RPMI7951 (cell line): ENCODE data around the gene TAF1L. TPM values are rescaled to one million over a fixed set of nuclear protein-coding genes. Genes with fewer than 3 reads are reported as not detected.
"Not testable (repeated sequence)": the region's sequence is repeated elsewhere in the genome, so short reads cannot be mapped to it uniquely, and the experiment has no call there.

ENCODE experiments used
- DNase-seq: peaks from one replicate; pipeline ENCODE4 v3.0.0-alpha.2; 2012; ENCODE audit warnings: low read depth
- total RNA-seq: library from RNA; depleted of rRNA; stranded (reverse); fragments of >200 nt; shearing (Covaris generic); gene quantifications from 2 replicates; pipeline ENCODE4 v1.2.3, GENCODE V29; 2014; rRNA removed

TAF1L gene
- total RNA-seq, result not detected in 2 replicates

GRCh38 chr9:32635362-32635761, at the start of gene TAF1L:
TSS of gene TAF1L (minus strand) at chr9:32635669. CDS start at chr9:32635579, 90 bp downstream.
- DNase-seq, result no peak

- no peak for DNase-seq
Measured at GRCh38 chr9:32681751-32682150, 46.3 kb upstream of the TAF1L start.

GRCh38 chr9:32677931-32678330, 42.5 kb upstream of the TAF1L start:
- DNase-seq, result no peak

- DNase-seq, result peak; percentile 2
Measured at GRCh38 chr9:32672469-32672868, 37.0 kb upstream of the TAF1L start.

GRCh38 chr9:32671333-32671732, 35.9 kb upstream of the TAF1L start:
- DNase-seq, result no peak

GRCh38 chr9:32665101-32665500, 29.6 kb upstream of the TAF1L start:
- DNase-seq, result no peak

- DNase-seq, result no peak
Measured at GRCh38 chr9:32663741-32664140, 28.3 kb upstream of the TAF1L start.

- no peak for DNase-seq
Measured at GRCh38 chr9:32647671-32648070, 12.2 kb upstream of the TAF1L start.

GRCh38 chr9:32644698-32645097, 9.2 kb upstream of the TAF1L start:
- DNase-seq, result peak; percentile 82

- not testable (repeated sequence) for DNase-seq
Measured at GRCh38 chr9:32633151-32633550, 2.3 kb downstream of the TAF1L start.

- DNase-seq, result no peak
Measured at GRCh38 chr9:32631991-32632390, 3.5 kb downstream of the TAF1L start.

GRCh38 chr9:32627394-32627954, 8.0 kb downstream of the TAF1L start:
- DNase-seq, result peak; percentile 10

- DNase-seq, result no peak
Measured at GRCh38 chr9:32625320-32625719, 10.1 kb downstream of the TAF1L start.

- no peak for DNase-seq
Measured at GRCh38 chr9:32622948-32623347, 12.5 kb downstream of the TAF1L start.

- DNase-seq, result no peak
Measured at GRCh38 chr9:32618261-32618660, 17.2 kb downstream of the TAF1L start.

GRCh38 chr9:32606811-32607210, 28.7 kb downstream of the TAF1L start:
- no peak for DNase-seq

GRCh38 chr9:32603914-32604852, 31.3 kb downstream of the TAF1L start:
- DNase-seq, result no peak

GRCh38 chr9:32599021-32599420, 36.4 kb downstream of the TAF1L start:
- DNase-seq, result not testable (repeated sequence)

GRCh38 chr9:32596936-32597335, 38.5 kb downstream of the TAF1L start:
- no peak for DNase-seq

GRCh38 chr9:32596096-32596865, 39.2 kb downstream of the TAF1L start:
- DNase-seq, result no peak

- no peak for DNase-seq
Measured at GRCh38 chr9:32590898-32591297, 44.6 kb downstream of the TAF1L start.

GRCh38 chr9:32590476-32590875, 45.0 kb downstream of the TAF1L start:
- DNase-seq, result no peak
